Keratinocyte (primary cell): ENCODE results near the gene TMCO4. TPM values are rescaled to one million over a fixed set of nuclear protein-coding genes. Genes with fewer than 3 reads are reported as not detected.
A peak's percentile ranks its signal among the peaks of the same experiment; 100 is the strongest.

Experiments used
- DNase-seq: peaks from one replicate; pipeline ENCODE4 v3.0.0-alpha.2; 2011; ENCODE audit warnings: low read depth, missing footprints, low spot score
- FAIRE-seq: peaks from 2 replicates; lab custom pipeline; 2011; peaks lifted over from hg19 to GRCh38; lab: Jason Lieb, UNC
- H2AFZ ChIP-seq: 2 replicates; pipeline ENCODE4 v1.6.0; 2012; ENCODE audit warnings: low read length, control low read depth, inconsistent platforms; ENCODE audit not compliant: control insufficient read depth
- H3K27ac ChIP-seq: 2 replicates; pipeline ENCODE4 v1.5.1; 2011; ENCODE audit warnings: low read length; ENCODE audit not compliant: control insufficient read depth, insufficient read depth
- H3K27me3 ChIP-seq: 3 replicates; pipeline ENCODE4 v1.6.0; 2011; ENCODE audit warnings: low read length; ENCODE audit not compliant: control insufficient read depth, insufficient read depth; ENCODE audit errors: extremely low read depth
- H3K36me3 ChIP-seq, 2 experiments: 2 replicates in 1 of 2; 3 replicates in 1 of 2; pipeline ENCODE4 v1.5.1; 2011; ENCODE audit warnings: low read length in 2 of 2, mild to moderate bottlenecking in 1 of 2; ENCODE audit not compliant: control insufficient read depth in 2 of 2, insufficient read depth in 2 of 2; ENCODE audit errors: extremely low read depth in 1 of 2
- H3K4me1 ChIP-seq: 3 replicates; pipeline ENCODE4 v1.5.1; 2011; ENCODE audit warnings: low read length; ENCODE audit not compliant: control insufficient read depth, insufficient read depth; ENCODE audit errors: extremely low read depth
- H3K4me2 ChIP-seq: 3 replicates; pipeline ENCODE4 v1.6.0; 2011; ENCODE audit warnings: low read depth, low read length; ENCODE audit not compliant: control insufficient read depth, insufficient read depth; ENCODE audit errors: extremely low read depth
- H3K4me3 ChIP-seq, 3 experiments: fragments of 200-600 bp in 1 of 3; sonication (generic) in 1 of 3; 2 replicates in 2 of 3; 3 replicates in 1 of 3; pipeline ENCODE4 v1.5.1; 2011 to 2016; ENCODE audit warnings: low read length in 3 of 3, mild to moderate bottlenecking in 3 of 3, control low read depth in 2 of 3, inconsistent platforms in 1 of 3, low read depth in 1 of 3, mixed read lengths in 1 of 3, mixed run types in 1 of 3, moderate library complexity in 1 of 3; ENCODE audit not compliant: control insufficient read depth in 2 of 3, insufficient read depth in 2 of 3; ENCODE audit errors: extremely low read depth in 1 of 3
- H3K79me2 ChIP-seq: 2 replicates; pipeline ENCODE4 v1.6.0; 2012; ENCODE audit warnings: low read length; ENCODE audit not compliant: control insufficient read depth, insufficient read depth
- H3K9ac ChIP-seq: 3 replicates; pipeline ENCODE4 v1.6.0; 2011; ENCODE audit warnings: low read length; ENCODE audit not compliant: control insufficient read depth, insufficient read depth; ENCODE audit errors: extremely low read depth
- H3K9me1 ChIP-seq: 3 replicates; pipeline ENCODE4 v1.6.0; 2011; ENCODE audit warnings: low read length; ENCODE audit not compliant: control insufficient read depth, insufficient read depth; ENCODE audit errors: extremely low read depth
- H3K9me3 ChIP-seq: 2 replicates; pipeline ENCODE4 v1.5.1; 2012; ENCODE audit warnings: low read depth, low read length; ENCODE audit not compliant: control insufficient read depth
- H4K20me1 ChIP-seq: 3 replicates; pipeline ENCODE4 v1.6.0; 2011; ENCODE audit warnings: low read length; ENCODE audit not compliant: control insufficient read depth, insufficient read depth; ENCODE audit errors: extremely low read depth
- CTCF ChIP-seq, 3 experiments: IDR thresholded peaks in 1 of 3; conservative IDR thresholded peaks in 1 of 3; optimal IDR thresholded peaks in 1 of 3; 2 replicates in 2 of 3; 3 replicates in 1 of 3; pipeline versions ENCODE3 to v1.5.1; 2011; ENCODE audit warnings: low read length in 3 of 3, mild to moderate bottlenecking in 3 of 3, moderate library complexity in 2 of 3, control low read depth in 1 of 3, inconsistent platforms in 1 of 3; ENCODE audit not compliant: insufficient read depth in 2 of 3; ENCODE audit errors: extremely low read depth in 1 of 3
- EZH2 ChIP-seq: IDR thresholded peaks from one replicate; pipeline ENCODE4 v1.6.1; 2012; ENCODE audit warnings: inconsistent platforms, mild to moderate bottlenecking, low read length, moderate library complexity
- dilution Hi-C: fragments of 300-500 bp; cut with MboI; formaldehyde crosslinking; loops from one replicate; pipeline ENCODE4 v1.7.0; 2020; ENCODE audit warnings: low sequenced_read_pairs; ENCODE audit not compliant: extremely low pct_ligation_motif_present
- polyA plus RNA-seq, 5 experiments: library from polyadenylated mRNA; depleted of rRNA in 3 of 5; stranded (reverse) in 3 of 5; stranded (forward) in 1 of 5; unstranded in 1 of 5; fragments of >200 nt; gene quantifications; 1 replicate in 1 of 5; 2 replicates in 3 of 5; 3 replicates in 1 of 5; pipeline versions ENCODE4 v1.2.1 to v1.2.3, GENCODE V29; 2011 to 2012; ENCODE audit warnings: missing spikeins in 2 of 5, low read depth in 1 of 5, low replicate concordance in 1 of 5

TMCO4 gene
- polyA plus RNA-seq, 1 donor (not counting 4 experiments of a cell fraction or from before 2014, with no cell fraction given) = 1.2 TPM

DNA sequence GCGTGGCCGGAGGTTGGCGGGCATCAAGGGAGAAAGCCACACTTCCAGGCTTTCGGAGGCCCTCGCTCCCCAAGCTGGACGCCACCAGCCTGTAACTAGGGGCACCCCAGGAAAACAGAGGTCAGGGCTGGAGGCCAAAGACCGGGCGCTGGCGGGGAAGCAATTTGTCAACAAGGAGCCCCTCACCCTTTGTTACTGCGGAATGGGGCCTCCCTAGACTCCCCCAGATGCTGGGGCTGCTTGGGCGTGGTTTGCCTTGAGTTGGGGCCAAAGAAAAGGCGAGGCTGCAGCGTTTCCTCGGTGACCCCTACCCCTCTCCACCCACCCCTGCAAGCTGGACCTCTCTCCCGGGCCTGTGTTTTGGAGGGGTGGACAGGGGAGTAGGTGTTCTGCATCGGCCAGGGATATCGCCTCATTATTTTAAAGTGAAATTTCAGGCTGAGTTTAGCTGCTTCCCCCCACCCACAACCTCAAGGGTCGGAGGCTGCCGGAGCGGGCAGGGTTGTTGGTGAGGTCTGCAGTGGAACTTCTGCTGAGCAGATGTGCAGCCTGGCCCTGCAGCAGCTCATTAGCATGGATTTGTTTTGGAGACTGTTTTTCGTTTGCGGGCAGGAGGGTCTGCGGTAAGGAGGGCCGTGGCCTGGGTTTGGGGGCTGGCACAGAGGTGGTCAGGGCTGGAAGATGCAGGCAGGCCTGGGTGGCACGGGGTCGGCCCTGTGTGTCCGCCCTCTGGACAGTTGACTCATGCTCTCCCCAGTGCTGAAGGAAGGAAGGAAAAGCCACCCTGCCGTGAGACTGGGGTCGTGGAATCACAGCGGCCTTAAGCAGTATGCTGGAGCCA is 154.1 kb downstream of the TMCO4 start:
- FAIRE-seq (no peak), DNase-seq (no peak)
- H3K27me3 ChIP-seq = no peaks in the 10 kb centered on the region
- TF ChIP-seq EZH2 = no peak
- no peak for TF ChIP-seq CTCF (optimal IDR thresholded peaks at IDR 0.05 in 1 of 3, IDR thresholded peaks at IDR 0.05 in 1 of 3, conservative IDR thresholded peaks at IDR 0.05 in 1 of 3; ENCODE audit: extremely low read depth in 1 of 3, insufficient read depth in 2 of 3, low read length in 3 of 3)
- no peaks in the 10 kb centered on the region for H3K36me3 ChIP-seq
- peak overlapping the region; percentile 85 for H3K4me2 ChIP-seq
- peaks cover 4% of the 10 kb centered on the region for H3K9me1 ChIP-seq
- H4K20me1 ChIP-seq = no peaks in the 10 kb centered on the region
- H3K4me3 ChIP-seq = peak overlapping the region; percentile 71 to 79 (median 75)
- dilution Hi-C loops = loop anchor here (25.0 kb wide), 1 partner anchor 208 kb away; no protein-coding TSS in a partner anchor
- no peak overlapping the region for H2AFZ ChIP-seq
- peaks cover 55% of the 10 kb centered on the region for H3K79me2 ChIP-seq
- H3K9me3 ChIP-seq = no peaks in the 10 kb centered on the region
- peaks cover 58% of the 10 kb centered on the region for H3K4me1 ChIP-seq
- peak overlapping the region; percentile 64 for H3K27ac ChIP-seq
- peak overlapping the region; percentile 78 for H3K9ac ChIP-seq

DNA sequence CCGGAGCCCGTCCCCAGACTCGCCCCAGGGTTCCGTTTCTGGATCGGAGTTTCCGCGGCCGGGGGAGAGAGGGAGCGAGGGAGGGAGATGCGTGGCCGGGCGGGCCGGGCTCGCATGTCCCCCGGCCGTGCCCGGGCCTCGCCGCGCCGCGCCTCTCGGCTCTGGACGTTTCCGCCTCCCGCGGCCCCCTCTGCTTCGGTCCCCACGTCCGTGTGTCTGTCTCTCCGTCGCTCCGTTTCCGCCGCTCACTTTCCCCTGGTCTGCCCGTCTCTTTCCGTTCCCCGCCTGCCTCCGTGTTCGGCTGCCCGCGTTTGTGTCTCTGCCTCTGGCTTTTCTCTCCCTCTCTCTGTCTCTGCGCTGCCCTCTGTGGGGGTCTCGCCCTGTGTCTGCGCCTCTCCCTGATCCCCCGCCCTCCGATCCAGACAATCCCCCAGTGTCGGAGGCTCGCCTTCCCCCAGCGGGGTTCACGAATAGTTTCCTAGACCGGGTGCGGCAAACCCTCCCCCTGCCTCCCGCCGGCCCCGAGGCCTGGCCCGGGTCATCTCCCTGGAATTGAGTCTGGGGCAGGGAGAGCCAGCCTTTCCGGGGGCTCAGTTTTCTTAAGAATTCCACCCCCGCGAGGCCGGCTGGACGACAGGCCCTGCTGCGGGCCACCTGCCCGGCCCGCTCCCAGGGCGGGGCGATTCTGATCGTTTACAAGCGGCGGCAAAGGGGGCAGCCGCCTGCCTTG is 154.9 kb downstream of the TMCO4 start:
- Histone ChIP-seq H3K27me3 (no peaks in the 10 kb centered on the region), H3K9me1 (peaks cover 4% of the 10 kb centered on the region), H3K4me3 (peak overlapping the region; percentile 71 to 79 (median 75)), H3K9me3 (no peaks in the 10 kb centered on the region), H2AFZ (peak overlapping the region; percentile 27), H3K36me3 (no peaks in the 10 kb centered on the region), H3K9ac (peak overlapping the region; percentile 78), H3K4me2 (peak overlapping the region; percentile 85), H3K27ac (peak overlapping the region; percentile 51), H3K4me1 (peaks cover 59% of the 10 kb centered on the region), H3K79me2 (peaks cover 49% of the 10 kb centered on the region), H4K20me1 (no peaks in the 10 kb centered on the region)
- DNase-seq = no peak
- TF ChIP-seq CTCF (optimal IDR thresholded peaks at IDR 0.05 in 1 of 3, IDR thresholded peaks at IDR 0.05 in 1 of 3, conservative IDR thresholded peaks at IDR 0.05 in 1 of 3; ENCODE audit: extremely low read depth in 1 of 3, insufficient read depth in 2 of 3, low read length in 3 of 3) (no peak), EZH2 (no peak)
- no peak for FAIRE-seq
- dilution Hi-C loops = loop anchor here (25.0 kb wide), 1 partner anchor 208 kb away; no protein-coding TSS in a partner anchor
